NCI-H2171 treated with DMSO at 0.1 percent for 48 hours (cell line): Measurements from ENCODE around the gene PEPD.

ENCODE experiments used
- DNase-seq: peaks from one replicate; lab custom pipeline; 2025; lab: John Stamatoyannopoulos, UW

The PEPD gene

DNA sequence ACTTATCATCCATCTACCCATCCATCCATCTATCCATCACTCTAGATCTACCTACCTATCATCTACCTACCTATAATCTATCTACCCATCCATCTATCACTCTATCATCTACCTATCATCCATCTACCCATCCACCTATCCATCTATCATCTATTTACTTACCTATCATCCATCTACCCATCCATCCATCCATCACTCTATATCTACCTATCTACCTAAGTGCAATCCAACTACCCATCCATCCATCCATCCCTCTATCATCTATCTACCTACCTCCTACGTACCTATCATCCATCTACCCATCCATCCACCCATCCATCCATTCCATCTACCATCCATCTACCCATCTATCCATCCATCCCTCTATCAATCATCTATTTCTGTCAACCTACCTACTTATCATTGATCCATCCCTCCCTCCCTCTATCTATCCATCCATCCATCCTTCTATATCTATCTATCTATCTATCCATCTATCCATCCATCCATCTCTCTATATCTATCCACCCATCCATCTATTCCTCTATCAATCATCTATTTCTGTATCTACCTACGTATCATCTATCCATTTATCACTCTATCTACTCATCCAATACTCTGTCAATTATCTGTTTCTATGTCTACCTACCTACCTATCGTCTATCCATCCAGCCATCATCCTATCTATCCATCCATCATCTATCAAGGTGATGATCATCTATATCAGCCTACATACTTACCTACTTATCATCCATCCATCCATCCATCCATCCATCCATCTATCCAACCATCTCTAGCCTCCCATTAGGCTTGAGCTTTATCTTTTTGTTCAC is 99.0 kb downstream of the PEPD start:
- no peak for DNase-seq

- DNase-seq: no peak
Measured at GRCh38 chr19:33421368-33421767, 100.2 kb downstream of the PEPD start.

DNA sequence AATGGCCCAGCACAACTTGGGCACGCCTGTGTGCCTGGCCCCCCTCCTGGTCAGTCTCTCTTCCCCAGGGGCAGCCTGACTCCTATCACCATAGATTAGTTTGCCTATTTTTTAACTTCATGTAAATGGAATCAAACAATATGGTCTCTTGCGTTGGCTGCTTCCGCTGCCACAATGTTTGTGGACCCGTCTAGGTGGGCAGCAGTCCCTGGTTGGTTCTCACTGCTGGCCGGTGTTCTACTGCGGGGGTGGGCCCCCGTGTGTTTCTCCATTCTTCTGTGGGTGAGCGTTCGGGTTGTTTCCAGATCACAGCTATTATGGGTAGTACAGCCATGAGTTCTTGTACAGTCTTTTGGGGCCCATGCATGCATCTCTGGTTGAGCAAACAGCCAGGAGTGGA is 100.8 kb downstream of the PEPD start:
- no peak for DNase-seq

DNA sequence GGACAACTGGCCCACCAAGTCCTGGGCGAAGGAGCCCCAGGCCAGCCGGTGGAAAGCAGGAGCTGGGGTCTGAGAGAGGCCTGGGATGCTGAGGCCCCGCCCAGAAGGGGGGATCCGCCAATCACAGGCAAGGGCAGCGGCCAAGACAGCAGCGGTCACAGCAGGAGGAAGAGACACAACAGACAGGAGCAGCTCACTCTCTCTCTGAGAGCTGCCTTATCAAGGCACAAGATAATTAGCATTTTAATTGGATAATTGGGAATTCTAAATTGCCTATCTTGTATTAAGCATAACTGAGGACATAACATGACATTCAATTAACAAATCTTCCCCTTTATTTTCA is 101.8 kb downstream of the PEPD start:
- DNase-seq: no peak

GRCh38 chr19:33418871-33419787 is 102.5 kb downstream of the PEPD start:
- DNase-seq: no peak

GRCh38 chr19:33418461-33418860 is 103.1 kb downstream of the PEPD start:
- DNase-seq: no peak

- no peak for DNase-seq
Measured at GRCh38 chr19:33417751-33418150, 103.8 kb downstream of the PEPD start.

- peak; percentile 90 for DNase-seq
Measured at GRCh38 chr19:33416307-33417215, 105.0 kb downstream of the PEPD start.

DNA sequence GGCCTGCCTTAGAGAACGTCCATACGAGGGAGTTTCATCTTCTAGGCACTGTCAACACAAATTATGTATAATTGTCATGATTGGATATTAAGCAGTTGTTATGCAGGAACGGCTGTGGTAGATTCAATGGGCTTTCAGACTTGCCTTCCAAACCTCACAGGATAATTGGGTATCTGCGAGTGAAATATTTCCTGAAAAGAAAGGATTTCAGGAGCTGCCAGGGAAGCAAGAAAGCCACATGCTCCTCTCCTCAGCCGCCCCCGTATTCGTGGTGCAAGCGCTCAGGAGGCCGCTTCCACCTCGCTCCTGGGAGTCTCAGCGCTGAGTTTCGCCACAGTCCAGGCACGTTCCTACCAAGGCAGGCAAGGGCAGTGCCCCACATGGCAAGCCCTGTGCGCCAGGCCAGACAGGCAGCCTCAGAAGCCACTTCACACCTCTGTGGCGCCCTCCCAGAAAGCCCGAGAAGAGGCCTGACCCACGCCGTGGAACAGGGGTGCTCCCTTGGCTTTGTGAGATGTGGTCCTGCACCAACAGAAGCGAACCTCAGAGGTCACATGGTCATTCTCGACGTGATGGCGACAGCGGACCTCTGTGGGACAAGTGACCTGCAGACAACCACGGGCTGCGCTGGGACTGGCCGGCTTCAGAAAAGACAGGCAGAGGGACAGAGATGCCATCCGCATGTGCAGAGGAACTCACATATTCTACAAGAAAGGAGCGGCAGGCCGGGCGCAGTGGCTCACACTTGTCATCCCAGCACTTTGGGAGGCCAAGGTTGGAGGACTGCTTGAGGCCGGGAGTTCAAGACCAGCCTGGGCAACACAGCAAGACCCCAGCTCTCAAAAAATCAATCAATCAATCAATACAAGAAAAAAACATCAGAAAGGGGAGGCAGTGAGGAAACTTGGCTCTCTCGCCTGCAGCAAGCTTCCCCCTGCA is 106.7 kb downstream of the PEPD start:
- DNase-seq: no peak

DNA sequence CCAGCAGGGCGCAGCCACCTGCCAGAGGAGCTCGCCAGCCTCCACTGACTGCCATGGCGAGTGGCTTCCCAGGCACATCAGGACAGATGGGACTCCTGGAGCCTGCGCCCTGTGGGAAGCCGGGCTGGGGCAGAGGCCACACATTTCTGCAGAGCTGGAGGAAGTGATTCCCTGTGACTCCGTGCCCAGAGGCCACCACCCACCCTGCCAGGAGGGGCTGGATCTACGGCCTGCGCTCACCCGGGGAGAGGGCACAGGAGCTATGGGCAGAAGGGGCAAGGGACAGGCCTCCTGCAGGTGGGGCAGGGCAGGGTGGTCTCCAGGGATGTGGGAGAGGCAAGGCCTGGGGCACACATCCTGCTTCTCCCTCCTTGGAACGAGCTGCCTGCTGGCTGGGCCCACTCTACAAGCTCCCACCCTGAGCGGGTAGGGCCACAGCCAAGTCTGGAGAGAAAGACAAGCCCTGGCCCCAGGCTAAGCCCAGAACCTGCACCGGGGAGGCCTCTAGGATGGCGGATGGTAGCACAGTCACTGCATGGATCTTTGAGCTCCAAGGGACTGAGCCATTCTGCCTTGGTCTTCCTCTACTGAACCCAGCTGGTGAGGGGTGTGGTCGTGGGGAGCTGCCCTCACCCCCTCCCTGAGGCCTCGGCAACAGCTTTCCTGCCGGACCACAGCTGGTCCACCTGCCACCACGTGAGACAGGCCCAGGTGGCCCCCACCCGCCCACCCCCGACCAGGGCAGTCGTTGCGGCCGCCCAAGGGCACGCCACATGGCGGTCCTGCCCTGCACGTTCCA is 107.5 kb downstream of the PEPD start:
- no peak for DNase-seq

DNA sequence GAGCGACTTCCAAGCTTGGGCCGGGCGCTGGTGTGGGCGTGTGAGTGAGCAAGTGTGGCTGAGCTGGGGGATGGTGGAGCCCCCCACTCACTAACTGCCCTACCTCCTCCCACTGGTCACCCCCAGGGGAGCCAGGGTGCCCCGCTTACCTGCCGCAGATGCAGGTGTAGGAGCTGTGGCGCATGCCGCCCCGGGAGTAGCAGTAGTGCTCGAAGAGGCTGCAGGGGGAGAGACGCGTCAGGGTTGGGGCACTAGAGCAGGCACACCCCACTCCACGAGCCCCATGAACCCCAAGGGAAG is 108.2 kb downstream of the PEPD start:
- DNase-seq: no peak

- no peak for DNase-seq
Measured at GRCh38 chr19:33412601-33413425, 108.8 kb downstream of the PEPD start.

- no peak for DNase-seq
Measured at GRCh38 chr19:33411621-33412180, 109.9 kb downstream of the PEPD start.

DNA sequence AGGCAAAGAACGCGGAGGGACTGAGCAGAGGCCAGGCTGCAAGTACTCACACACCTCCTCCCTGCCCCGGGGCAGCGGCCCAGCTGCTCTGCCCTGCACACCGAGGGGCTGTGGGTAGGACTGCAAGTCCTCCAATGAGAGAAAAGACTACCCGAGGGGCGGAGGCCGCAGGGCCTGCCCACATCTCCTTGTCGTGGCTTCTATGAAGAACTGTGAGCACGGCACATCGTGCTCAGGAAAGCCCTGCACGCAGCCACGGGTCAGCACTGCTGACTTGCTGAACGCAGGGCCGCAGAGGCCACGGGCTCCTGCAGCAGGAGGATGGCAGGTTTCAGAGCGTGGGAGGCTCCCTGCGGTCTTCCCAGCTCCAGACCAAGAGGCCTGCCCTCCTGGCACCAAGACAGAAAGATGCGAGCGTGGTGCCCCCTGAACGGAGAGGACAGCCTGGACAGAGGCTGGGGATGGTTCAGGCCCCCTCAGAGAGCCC is 110.6 kb downstream of the PEPD start:
- no peak for DNase-seq

- DNase-seq: no peak
Measured at GRCh38 chr19:33409906-33410685, 111.5 kb downstream of the PEPD start.

- no peak for DNase-seq
Measured at GRCh38 chr19:33408538-33409434, 112.8 kb downstream of the PEPD start.

DNA sequence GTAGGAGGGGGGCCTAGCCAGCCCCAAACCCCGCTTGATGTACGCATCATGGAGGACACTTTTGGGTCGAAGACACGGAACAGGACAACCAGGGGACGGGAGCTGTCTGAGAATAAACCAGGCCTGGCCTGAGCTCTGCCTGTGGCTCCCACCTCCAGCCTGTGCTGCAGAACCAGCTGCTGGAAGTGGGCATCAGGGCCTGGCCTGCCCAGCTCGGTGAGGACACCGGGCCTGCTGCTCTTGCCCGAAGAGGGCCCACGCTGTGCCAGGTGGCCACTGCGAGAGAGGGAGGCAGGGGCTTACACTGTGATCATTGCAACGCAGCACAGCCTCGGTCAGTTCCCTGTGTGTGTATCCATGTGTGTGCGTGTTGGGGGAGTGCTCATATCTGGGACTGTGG is 113.5 kb downstream of the PEPD start:
- no peak for DNase-seq
